Duodenal mucosa (tissue), 2 donors: ENCODE data around the gene MC1R.
"Not testable (repeated sequence)": the region's sequence is repeated elsewhere in the genome, so short reads cannot be mapped to it uniquely, and the experiment has no call there.

ENCODE experiments used
- H3K27ac ChIP-seq: one replicate; pipeline ENCODE4 v1.7.0; 2013; ENCODE audit warnings: low read depth, low read length
- H3K27me3 ChIP-seq, 2 donors: one replicate each; pipeline ENCODE4 v1.7.0; 2013; ENCODE audit warnings: low read length in 2 of 2, control low read depth in 1 of 2; ENCODE audit not compliant: insufficient read depth in 2 of 2, control insufficient read depth in 1 of 2
- H3K36me3 ChIP-seq, 2 donors: one replicate each; pipeline ENCODE4 v1.7.0; 2013; ENCODE audit warnings: low read length in 2 of 2, control low read depth in 1 of 2; ENCODE audit not compliant: insufficient read depth in 2 of 2, control insufficient read depth in 1 of 2
- H3K4me1 ChIP-seq, 2 donors: one replicate each; pipeline ENCODE4 v1.7.0; 2013; ENCODE audit warnings: low read length in 2 of 2, control low read depth in 1 of 2; ENCODE audit not compliant: insufficient read depth in 2 of 2, control insufficient read depth in 1 of 2
- H3K4me3 ChIP-seq, 2 donors: one replicate each; pipeline ENCODE4 v1.7.0; 2013; ENCODE audit warnings: low read length in 2 of 2, low read depth in 1 of 2
- H3K9ac ChIP-seq, 2 donors: one replicate each; pipeline ENCODE4 v1.7.0; 2013; ENCODE audit warnings: low read length in 2 of 2, low read depth in 1 of 2
- H3K9me3 ChIP-seq, 2 donors: one replicate each; pipeline ENCODE4 v1.7.0; 2013; ENCODE audit warnings: low read length in 2 of 2, control low read depth in 1 of 2; ENCODE audit not compliant: control insufficient read depth in 1 of 2

Gene MC1R

DNA sequence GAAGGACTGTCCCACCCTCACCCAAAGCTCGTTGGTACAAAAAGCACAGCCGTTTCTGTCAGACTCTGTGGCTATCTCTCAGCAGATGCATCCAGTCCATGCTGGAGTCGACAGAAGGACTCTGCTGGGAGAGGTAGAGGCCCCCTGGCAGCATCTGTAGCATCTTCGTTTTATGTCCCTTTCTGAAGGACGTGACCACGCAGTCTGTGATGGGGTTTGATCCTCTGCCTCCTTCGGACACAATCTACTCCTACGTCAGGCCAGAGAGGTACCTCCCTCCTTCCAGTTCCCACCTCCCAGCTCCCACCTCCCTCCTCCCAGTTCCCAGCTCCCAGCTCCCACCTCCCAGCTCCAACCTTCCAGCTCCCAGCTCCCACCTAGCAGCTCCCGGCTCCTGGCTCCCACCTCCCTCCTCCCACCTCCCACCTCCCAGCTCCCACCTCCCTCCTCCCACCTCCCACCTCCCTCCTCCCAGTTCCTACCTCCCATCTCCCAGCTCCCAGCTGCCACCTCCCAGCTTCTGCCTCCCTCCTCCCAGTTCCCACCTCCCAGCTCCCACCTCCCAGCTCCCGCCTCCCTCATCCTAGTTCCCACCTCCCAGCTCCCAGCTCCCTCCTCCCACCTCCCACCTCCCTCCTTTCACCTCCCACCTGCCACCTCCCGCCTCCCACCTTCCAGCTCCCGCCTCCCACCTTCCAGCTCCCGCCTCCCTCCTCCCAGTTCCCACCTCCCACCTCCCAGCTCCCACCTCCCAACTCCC, 11.4 kb upstream of the MC1R start:
- Histone ChIP-seq H3K27me3 (no peaks in the 10 kb centered on the region), H3K9me3 (no peaks in the 10 kb centered on the region), H3K4me3 (no peak overlapping the region), H3K9ac (no peak overlapping the region), H3K36me3 (peaks cover 32 to 65% of the 10 kb centered on the region in 2 donors), H3K4me1 (no peaks in the 10 kb centered on the region), H3K27ac (no peak overlapping the region)

- Histone ChIP-seq H3K27ac (no peak overlapping the region), H3K27me3 (no peaks in the 10 kb centered on the region), H3K4me3 (no peak overlapping the region), H3K36me3 (peaks cover 32 to 62% of the 10 kb centered on the region in 2 donors), H3K9ac (no peak overlapping the region), H3K4me1 (no peaks in the 10 kb centered on the region), H3K9me3 (no peaks in the 10 kb centered on the region)
Measured at GRCh38 chr16:89908236-89908635, 10.4 kb upstream of the MC1R start.

GRCh38 chr16:89909777-89910716, 8.6 kb upstream of the MC1R start:
- H3K4me1 ChIP-seq: no peaks in the 10 kb centered on the region
- peaks cover 32 to 49% of the 10 kb centered on the region in 2 donors for H3K36me3 ChIP-seq
- H3K4me3 ChIP-seq: no peak overlapping the region
- H3K27ac ChIP-seq: no peak overlapping the region
- H3K27me3 ChIP-seq: no peaks in the 10 kb centered on the region
- no peak overlapping the region for H3K9ac ChIP-seq
- H3K9me3 ChIP-seq: no peaks in the 10 kb centered on the region

- Histone ChIP-seq H3K4me3 (no peak overlapping the region), H3K27me3 (no peaks in the 10 kb centered on the region), H3K27ac (no peak overlapping the region), H3K9ac (no peak overlapping the region), H3K4me1 (no peaks in the 10 kb centered on the region), H3K36me3 (peaks cover 24 to 41% of the 10 kb centered on the region in 2 donors), H3K9me3 (no peaks in the 10 kb centered on the region)
Measured at GRCh38 chr16:89910717-89911354, 7.8 kb upstream of the MC1R start.

DNA sequence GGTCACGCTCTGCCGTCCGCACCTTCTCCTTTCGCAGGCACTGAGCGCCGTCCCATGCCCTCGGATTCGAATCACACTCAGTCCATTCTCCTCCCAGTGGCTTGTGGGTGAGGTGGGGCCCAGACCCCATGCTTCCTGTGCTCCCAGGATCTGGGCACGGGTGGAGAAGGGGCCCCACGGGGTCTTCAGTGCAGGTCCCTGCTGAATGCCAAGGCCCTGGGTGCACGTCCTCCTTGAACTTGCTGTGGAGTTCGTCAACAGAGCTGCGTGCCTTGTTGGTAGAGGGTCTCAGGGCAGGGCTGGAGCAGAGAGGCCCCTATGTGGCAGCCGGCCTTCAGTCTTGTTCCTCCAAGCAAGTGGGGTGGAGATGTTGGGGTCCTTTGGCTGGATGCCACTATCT, 7.3 kb upstream of the MC1R start:
- no peak overlapping the region for H3K4me3 ChIP-seq
- H3K9ac ChIP-seq: no peak overlapping the region
- no peaks in the 10 kb centered on the region for H3K4me1 ChIP-seq
- H3K27ac ChIP-seq: no peak overlapping the region
- H3K9me3 ChIP-seq: no peaks in the 10 kb centered on the region
- peaks cover 22 to 36% of the 10 kb centered on the region in 2 donors for H3K36me3 ChIP-seq
- H3K27me3 ChIP-seq: no peaks in the 10 kb centered on the region

- H3K4me1 ChIP-seq: no peaks in the 10 kb centered on the region
- H3K4me3 ChIP-seq: no peak overlapping the region
- H3K9me3 ChIP-seq: no peaks in the 10 kb centered on the region
- no peak overlapping the region for H3K9ac ChIP-seq
- no peak overlapping the region for H3K27ac ChIP-seq
- no peaks in the 10 kb centered on the region for H3K27me3 ChIP-seq
- H3K36me3 ChIP-seq: peaks cover 14 to 28% of the 10 kb centered on the region in 2 donors
Measured at GRCh38 chr16:89912143-89912542, 6.5 kb upstream of the MC1R start.

- peaks cover 2% of the 10 kb centered on the region in 2 donors for H3K4me1 ChIP-seq
- no peak overlapping the region for H3K9ac ChIP-seq
- H3K36me3 ChIP-seq: peaks cover 14 to 28% of the 10 kb centered on the region in 2 donors
- no peak overlapping the region for H3K27ac ChIP-seq
- no peak overlapping the region for H3K4me3 ChIP-seq
- no peaks in the 10 kb centered on the region for H3K27me3 ChIP-seq
- H3K9me3 ChIP-seq: no peaks in the 10 kb centered on the region
Measured at GRCh38 chr16:89912627-89913026, 6.0 kb upstream of the MC1R start.

DNA sequence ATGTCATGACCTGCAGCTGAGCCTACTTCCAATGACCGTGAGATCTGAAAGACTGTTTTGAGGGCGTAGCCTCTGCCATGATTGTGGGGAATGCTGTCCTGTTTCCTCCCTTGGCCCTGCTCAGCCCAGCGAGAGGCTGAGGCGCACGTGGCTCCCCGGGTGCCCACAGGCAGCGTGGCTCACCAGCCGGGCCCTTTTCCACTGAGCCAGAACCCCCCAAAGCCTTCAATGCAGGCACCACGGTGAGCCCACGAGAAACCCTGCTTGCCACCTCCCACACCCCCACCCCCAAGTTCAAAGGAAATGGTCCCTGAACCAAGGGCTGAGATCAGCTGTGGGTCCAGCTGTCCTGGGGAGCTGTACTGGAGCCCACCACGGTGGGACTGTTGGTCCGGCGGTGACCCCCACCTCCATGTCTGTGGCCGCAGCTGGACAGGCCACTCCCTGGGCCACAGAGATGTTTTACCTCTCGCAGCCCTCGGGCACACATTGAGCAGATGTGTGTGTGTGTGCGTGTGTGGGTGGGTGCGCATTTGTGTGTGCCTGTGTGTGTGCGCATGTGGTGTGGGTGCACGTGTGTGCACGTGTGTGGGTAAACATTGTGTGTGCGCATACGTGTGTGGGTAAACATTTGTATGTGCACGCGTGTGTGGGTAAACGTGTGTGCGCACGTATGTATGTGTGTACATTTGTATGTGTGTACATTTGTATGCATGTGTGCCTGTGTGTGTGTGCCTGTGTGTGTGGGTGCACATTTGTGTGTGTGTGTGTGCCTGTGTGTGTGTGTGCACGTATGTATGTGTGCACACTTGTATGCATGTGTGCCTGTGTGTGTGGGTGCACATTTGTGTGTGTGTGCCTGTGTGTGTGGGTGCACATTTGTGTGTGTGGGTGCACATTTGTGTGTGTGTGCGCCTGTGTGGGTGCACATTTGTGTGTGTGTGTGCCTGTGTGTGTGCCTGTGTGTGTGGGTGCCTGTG, 5.0 kb upstream of the MC1R start:
- Histone ChIP-seq H3K4me1 (peaks cover 13% of the 10 kb centered on the region in 2 donors), H3K9ac (no peak overlapping the region), H3K4me3 (no peak overlapping the region), H3K27ac (no peak overlapping the region), H3K36me3 (peaks cover 14 to 21% of the 10 kb centered on the region in 2 donors), H3K9me3 (no peaks in the 10 kb centered on the region), H3K27me3 (peaks cover under 1% of the 10 kb centered on the region in 2 donors)

- H3K27me3 ChIP-seq, H3K9ac ChIP-seq, H3K27ac ChIP-seq, H3K9me3 ChIP-seq, H3K4me3 ChIP-seq: not testable (repeated sequence)
- peaks cover 14 to 17% of the 10 kb centered on the region in 2 donors for H3K36me3 ChIP-seq
- peaks cover 13 to 16% of the 10 kb centered on the region in 2 donors for H3K4me1 ChIP-seq
Measured at GRCh38 chr16:89914642-89915285, 3.9 kb upstream of the MC1R start.
